HFF-Myc (cell line): ENCODE results near the gene MIA2.

Experiments used
- DNase-seq: peaks from one replicate; pipeline ENCODE4 v3.0.0-alpha.2; 2011; ENCODE audit warnings: low read depth; ENCODE audit errors: extremely low read depth
- H3K4me3 ChIP-seq: replicated peaks from 2 replicates; pipeline ENCODE4 v1.5.1; 2011; ENCODE audit warnings: low read depth, mild to moderate bottlenecking, control low read depth, low read length
- CTCF ChIP-seq: IDR thresholded peaks from 2 replicates; pipeline ENCODE4 v1.5.1; 2012; ENCODE audit warnings: mild to moderate bottlenecking, low read depth, low read length, control low read depth; ENCODE audit errors: missing control alignments

The MIA2 gene

GRCh38 chr14:39265806-39266524 lies 32.2 kb downstream of the MIA2 start:
- TF ChIP-seq CTCF: no peak
- DNase-seq: no peak
- peak overlapping the region; percentile 83 for H3K4me3 ChIP-seq

- no peak for TF ChIP-seq CTCF
- DNase-seq: no peak
- peak overlapping the region; percentile 83 for H3K4me3 ChIP-seq
Measured at GRCh38 chr14:39266525-39266870, 32.8 kb downstream of the MIA2 start.

- DNase-seq: peak; percentile 63
- peak overlapping the region; percentile 83 for H3K4me3 ChIP-seq
- TF ChIP-seq CTCF: no peak
Measured at GRCh38 chr14:39266871-39267607, 33.3 kb downstream of the MIA2 start.

GRCh38 chr14:39267608-39268005 lies 33.9 kb downstream of the MIA2 start:
- TF ChIP-seq CTCF: no peak
- peak overlapping the region; percentile 83 for H3K4me3 ChIP-seq
- DNase-seq: no peak

- no peak for DNase-seq
- peak overlapping the region; percentile 83 for H3K4me3 ChIP-seq
- no peak for TF ChIP-seq CTCF
Measured at GRCh38 chr14:39268393-39268792, 34.7 kb downstream of the MIA2 start.

- no peak overlapping the region for H3K4me3 ChIP-seq
- TF ChIP-seq CTCF: no peak
- no peak for DNase-seq
Measured at GRCh38 chr14:39272918-39273317, 39.2 kb downstream of the MIA2 start.
